ENCODE measurements around the gene TBRG1.

TBRG1 gene

GRCh38 chr11:124622531-124623451 is at the start of gene TBRG1:
Gene TBRG1, plus strand, starts transcription at chr11:124622864. Its CDS starts 220 bp downstream, at chr11:124623084.
- DNase-seq (ENCODE audit: low spot score): peak; percentile 92
- in situ Hi-C loops (cut with MboI; ENCODE audit: low sequenced_read_pairs, unreplicated experiment): no loop called here
- TF ChIP-seq CTCF (IDR thresholded peaks at IDR 0.05; ENCODE audit: borderline replicate concordance, control extremely low read depth, extremely low read depth, insufficient read depth, missing control alignments): no peak

- TF ChIP-seq CTCF (IDR thresholded peaks at IDR 0.05; ENCODE audit: borderline replicate concordance, control extremely low read depth, extremely low read depth, insufficient read depth, missing control alignments): no peak
- in situ Hi-C loops (cut with MboI; ENCODE audit: low sequenced_read_pairs, unreplicated experiment): loop anchor here (25.0 kb wide), 2 partner anchors 166 to 516 kb away; partner anchors contain the start of gene OR8B4
- DNase-seq (ENCODE audit: low spot score): no peak
These were observed 44.8 kb upstream of the TBRG1 start for GRCh38 chr11:124577716-124578427.

- in situ Hi-C loops (cut with MboI; ENCODE audit: low sequenced_read_pairs, unreplicated experiment): loop anchor here (25.0 kb wide), 2 partner anchors 166 to 516 kb away; partner anchors contain the start of gene OR8B4
- TF ChIP-seq CTCF (IDR thresholded peaks at IDR 0.05; ENCODE audit: borderline replicate concordance, control extremely low read depth, extremely low read depth, insufficient read depth, missing control alignments): no peak
- DNase-seq (ENCODE audit: low spot score): no peak
These were observed 43.9 kb upstream of the TBRG1 start for GRCh38 chr11:124578761-124579160.

- TF ChIP-seq CTCF (IDR thresholded peaks at IDR 0.05; ENCODE audit: borderline replicate concordance, control extremely low read depth, extremely low read depth, insufficient read depth, missing control alignments): no peak
- in situ Hi-C loops (cut with MboI; ENCODE audit: low sequenced_read_pairs, unreplicated experiment): loop anchor here (25.0 kb wide), 2 partner anchors 170 to 520 kb away; partner anchors contain the start of gene OR8B4
- DNase-seq (ENCODE audit: low spot score): no peak
These were observed 40.8 kb upstream of the TBRG1 start for GRCh38 chr11:124581817-124582216.

GRCh38 chr11:124582565-124582964 is 40.1 kb upstream of the TBRG1 start:
- in situ Hi-C loops (cut with MboI; ENCODE audit: low sequenced_read_pairs, unreplicated experiment): loop anchor here (25.0 kb wide), 2 partner anchors 170 to 520 kb away; partner anchors contain the start of gene OR8B4
- TF ChIP-seq CTCF (IDR thresholded peaks at IDR 0.05; ENCODE audit: borderline replicate concordance, control extremely low read depth, extremely low read depth, insufficient read depth, missing control alignments): no peak
- no peak for DNase-seq (ENCODE audit: low spot score)

GRCh38 chr11:124583781-124584180 is 38.9 kb upstream of the TBRG1 start:
- TF ChIP-seq CTCF (IDR thresholded peaks at IDR 0.05; ENCODE audit: borderline replicate concordance, control extremely low read depth, extremely low read depth, insufficient read depth, missing control alignments): no peak
- in situ Hi-C loops (cut with MboI; ENCODE audit: low sequenced_read_pairs, unreplicated experiment): loop anchor here (25.0 kb wide), 2 partner anchors 171 to 521 kb away; partner anchors contain the start of gene OR8B4
- DNase-seq (ENCODE audit: low spot score): no peak

Measured in GM13976 (cell line).